Measurements from ENCODE around the gene CIRBP. TPM values are rescaled to one million over a fixed set of nuclear protein-coding genes. Genes with fewer than 3 reads are reported as not detected.

Gene CIRBP
- total RNA-seq, 2 donors from 2014 or later = 163 to 179 TPM

DNA sequence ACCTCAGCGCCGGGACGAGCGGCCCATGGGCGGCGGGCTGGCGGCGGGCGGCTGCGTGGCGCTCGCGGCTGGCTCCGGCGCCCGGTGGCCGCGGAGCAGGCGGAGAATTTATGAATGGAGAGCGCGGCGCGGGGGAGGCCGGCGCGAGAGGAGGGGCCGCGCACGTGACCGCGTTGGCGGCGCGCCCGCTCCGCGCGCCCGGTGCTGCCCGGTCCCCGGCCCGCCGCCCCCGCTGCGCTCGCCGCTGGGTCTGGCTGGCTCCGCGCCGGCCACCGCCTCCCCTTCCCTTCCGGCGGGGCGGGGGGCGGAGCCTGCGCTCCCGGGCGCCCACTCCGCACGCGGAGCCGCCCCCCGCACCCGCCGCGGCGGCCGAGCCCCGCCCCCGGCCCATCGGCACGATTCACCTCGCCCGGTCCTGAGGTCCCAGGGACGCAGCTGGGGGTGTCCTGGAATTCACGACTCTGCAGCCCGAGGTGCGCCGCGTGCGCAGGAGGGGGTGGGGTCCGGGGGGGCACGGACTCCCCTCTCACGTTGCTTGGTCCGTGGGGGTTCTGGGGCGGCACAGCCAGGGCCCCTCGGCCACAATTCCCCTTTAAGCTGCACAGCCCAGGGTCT lies 31.3 kb upstream of the CIRBP start, which contains the start of gene CBARP:
Gene CBARP, minus strand, starts transcription at position 252 of the 615 bp plus-strand sequence. CDS start 1,905 bp downstream, outside the sequence.
- Histone ChIP-seq H3K27ac (no peak within 1 kb of the TSS), H3K9ac (ENCODE audit: low read depth in 2 of 2, low read length in 2 of 2) (peak within 1 kb of the TSS; percentile 19 to 63), H3K36me3 (no peaks in the 10 kb centered on the region), H3K4me1 (peaks cover 21% of the 10 kb centered on the region), H3K4me3 (peak within 1 kb of the TSS; percentile 35), H3K27me3 (peaks cover 37% of the 10 kb centered on the region), H3K9me3 (no peaks in the 10 kb centered on the region)
- TF ChIP-seq, protein P1, sequence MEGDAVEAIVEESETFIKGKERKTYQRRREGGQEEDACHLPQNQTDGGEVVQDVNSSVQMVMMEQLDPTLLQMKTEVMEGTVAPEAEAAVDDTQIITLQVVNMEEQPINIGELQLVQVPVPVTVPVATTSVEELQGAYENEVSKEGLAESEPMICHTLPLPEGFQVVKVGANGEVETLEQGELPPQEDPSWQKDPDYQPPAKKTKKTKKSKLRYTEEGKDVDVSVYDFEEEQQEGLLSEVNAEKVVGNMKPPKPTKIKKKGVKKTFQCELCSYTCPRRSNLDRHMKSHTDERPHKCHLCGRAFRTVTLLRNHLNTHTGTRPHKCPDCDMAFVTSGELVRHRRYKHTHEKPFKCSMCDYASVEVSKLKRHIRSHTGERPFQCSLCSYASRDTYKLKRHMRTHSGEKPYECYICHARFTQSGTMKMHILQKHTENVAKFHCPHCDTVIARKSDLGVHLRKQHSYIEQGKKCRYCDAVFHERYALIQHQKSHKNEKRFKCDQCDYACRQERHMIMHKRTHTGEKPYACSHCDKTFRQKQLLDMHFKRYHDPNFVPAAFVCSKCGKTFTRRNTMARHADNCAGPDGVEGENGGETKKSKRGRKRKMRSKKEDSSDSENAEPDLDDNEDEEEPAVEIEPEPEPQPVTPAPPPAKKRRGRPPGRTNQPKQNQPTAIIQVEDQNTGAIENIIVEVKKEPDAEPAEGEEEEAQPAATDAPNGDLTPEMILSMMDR (IDR thresholded peaks at IDR 0.05) = no peak
- intact Hi-C loops (cut with DNase I) = no loop called here
- DNase-seq = no peak

DNA sequence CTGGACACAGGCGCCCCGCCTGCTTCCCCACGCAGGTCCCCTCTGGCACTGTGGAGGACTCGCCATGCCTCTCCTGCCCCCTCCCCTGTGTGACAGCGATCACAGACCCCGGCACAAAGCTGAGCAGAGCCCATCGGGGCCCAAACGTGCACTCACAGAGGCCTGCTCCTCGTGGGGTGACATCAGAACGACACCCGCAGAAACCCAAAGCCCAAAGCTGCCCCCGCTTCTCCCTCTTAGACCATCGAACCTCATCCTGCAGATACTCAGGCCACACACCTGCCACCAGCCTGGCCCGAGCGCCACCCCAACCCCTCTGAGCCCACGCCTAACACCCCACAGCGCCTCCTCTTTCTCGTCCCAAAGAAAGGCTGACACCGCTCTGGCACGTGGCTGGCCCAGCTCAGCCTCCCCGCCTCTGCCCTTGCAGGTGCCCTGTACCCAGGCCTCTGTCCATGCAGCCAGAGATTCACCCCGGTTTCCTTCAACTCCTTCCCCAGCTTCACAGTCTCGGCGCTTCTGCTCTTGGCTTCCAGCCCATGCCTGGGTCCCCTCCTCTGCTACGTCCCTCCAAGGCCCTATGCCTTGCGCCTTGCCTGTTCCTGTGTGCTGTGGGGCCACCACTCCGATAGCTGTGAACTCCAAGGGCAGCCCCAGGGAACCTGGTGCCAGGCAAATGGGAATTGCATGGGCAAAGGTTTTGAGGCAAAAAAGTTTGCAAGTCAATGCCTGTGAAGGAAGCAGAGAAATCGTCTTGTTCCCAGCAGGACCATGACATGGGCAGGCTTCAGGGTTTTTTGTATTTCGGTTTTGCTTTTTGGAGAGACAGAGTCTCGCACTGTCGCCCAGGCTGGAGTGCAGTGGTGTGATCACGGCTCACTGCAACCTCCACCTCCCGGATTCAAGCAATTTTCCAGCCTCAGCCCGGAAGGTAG lies 30.5 kb upstream of the CIRBP start:
- Histone ChIP-seq H3K4me1 (peaks cover 15% of the 10 kb centered on the region), H3K9me3 (no peaks in the 10 kb centered on the region), H3K27ac (no peak overlapping the region), H3K4me3 (no peak overlapping the region), H3K9ac (ENCODE audit: low read depth in 2 of 2, low read length in 2 of 2) (peak overlapping the region; percentile 19 to 24), H3K27me3 (peaks cover 36% of the 10 kb centered on the region), H3K36me3 (no peaks in the 10 kb centered on the region)
- TF ChIP-seq, protein P1 (IDR thresholded peaks at IDR 0.05) = no peak
- DNase-seq = no peak
- intact Hi-C loops (cut with DNase I) = no loop called here

DNA sequence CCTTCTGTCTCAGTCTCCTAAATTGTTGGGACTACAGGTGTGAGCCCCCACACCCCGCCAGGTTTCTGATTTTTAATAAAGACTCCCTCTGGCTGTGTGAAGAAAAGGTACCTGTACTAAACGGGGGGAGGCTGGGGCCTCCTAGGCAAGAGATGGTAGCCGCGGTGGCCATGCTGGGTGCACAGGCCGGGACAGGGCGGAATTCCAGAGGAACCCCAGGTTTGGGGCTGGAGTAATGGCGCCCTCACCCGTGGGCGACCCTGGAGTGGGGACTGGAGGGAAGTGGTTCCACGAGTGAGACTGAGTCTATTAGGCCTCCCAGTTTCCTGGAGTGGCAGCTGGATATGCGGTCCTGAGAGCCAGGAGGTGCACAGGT lies 29.7 kb upstream of the CIRBP start:
- TF ChIP-seq, protein P1 (IDR thresholded peaks at IDR 0.05) = no peak
- DNase-seq = no peak
- peaks cover 28% of the 10 kb centered on the region for H3K27me3 ChIP-seq
- intact Hi-C loops (cut with DNase I) = no loop called here
- no peak overlapping the region for H3K27ac ChIP-seq
- no peaks in the 10 kb centered on the region for H3K36me3 ChIP-seq
- no peaks in the 10 kb centered on the region for H3K9me3 ChIP-seq
- peak overlapping the region in 1 of 2 donors; percentile 40 for H3K9ac ChIP-seq (ENCODE audit: low read depth in 2 of 2, low read length in 2 of 2)
- H3K4me3 ChIP-seq = no peak overlapping the region
- peaks cover 17% of the 10 kb centered on the region for H3K4me1 ChIP-seq

DNA sequence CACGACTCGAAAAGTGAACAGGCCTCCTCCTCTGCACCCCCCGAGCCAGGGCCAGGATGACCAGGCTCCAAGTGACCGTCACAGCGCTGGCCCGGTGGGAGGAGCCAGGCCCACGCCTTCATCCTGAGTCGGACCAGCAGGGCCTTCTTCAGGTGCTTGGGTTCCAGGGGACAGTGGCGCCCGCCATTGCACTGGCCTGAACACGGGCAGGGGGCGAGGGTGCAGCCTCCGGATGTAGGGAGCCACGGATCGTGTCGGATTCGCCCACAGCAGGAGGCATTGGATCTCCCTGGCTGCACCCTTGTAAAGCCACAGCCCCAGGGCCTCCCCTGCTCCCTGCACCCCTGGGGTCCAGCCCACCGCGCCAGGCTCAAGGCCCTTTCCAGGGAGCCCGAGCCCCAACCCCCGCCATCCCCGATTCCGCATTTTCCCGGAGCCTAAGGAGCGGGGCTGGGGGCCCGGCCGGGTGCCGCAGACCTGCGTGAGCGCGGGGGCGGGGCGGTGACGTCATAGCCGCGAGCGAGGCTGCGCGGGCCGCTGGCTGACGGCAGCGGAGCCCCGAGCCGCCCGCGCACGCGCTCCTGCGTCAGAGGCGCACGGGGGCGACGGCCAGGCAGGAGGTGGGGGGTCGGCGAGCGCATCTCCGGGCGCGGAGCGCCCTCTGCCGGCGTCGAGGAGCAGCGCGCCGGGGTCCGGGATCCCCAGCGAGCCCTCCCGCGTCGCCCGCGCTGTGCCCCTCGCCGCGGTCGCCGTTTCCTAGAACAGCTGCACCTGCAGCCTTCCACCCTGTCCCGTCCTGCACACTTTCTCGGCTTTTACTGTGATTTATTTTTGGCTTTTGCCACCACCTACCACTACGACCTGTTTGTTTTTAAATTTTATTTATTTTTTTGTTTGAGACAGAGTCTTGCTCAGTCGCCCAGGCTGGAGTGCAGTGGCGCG lies 29.1 kb upstream of the CIRBP start:
- intact Hi-C loops (cut with DNase I) = no loop called here

More for the DNA sequence above, 29.1 kb upstream of the CIRBP start:
- Histone ChIP-seq H3K4me3 (peak overlapping the region; percentile 22), H3K27me3 (peaks cover 23% of the 10 kb centered on the region), H3K36me3 (no peaks in the 10 kb centered on the region), H3K27ac (no peak overlapping the region), H3K9me3 (no peaks in the 10 kb centered on the region), H3K9ac (ENCODE audit: low read depth in 2 of 2, low read length in 2 of 2) (peak overlapping the region in 1 of 2 donors; percentile 40), H3K4me1 (peaks cover 23% of the 10 kb centered on the region)
- TF ChIP-seq, protein P1 (IDR thresholded peaks at IDR 0.05) = peak; percentile 91
- peak; percentile 80 for DNase-seq

All from colonic mucosa (tissue), 4 donors.